ENCODE data around the gene ZG16B. TPM values are rescaled to one million over a fixed set of nuclear protein-coding genes. Genes with fewer than 3 reads are reported as not detected.

ZG16B gene
- total RNA-seq, 1 experiment from 2014 or later, result 6.9 TPM

DNA sequence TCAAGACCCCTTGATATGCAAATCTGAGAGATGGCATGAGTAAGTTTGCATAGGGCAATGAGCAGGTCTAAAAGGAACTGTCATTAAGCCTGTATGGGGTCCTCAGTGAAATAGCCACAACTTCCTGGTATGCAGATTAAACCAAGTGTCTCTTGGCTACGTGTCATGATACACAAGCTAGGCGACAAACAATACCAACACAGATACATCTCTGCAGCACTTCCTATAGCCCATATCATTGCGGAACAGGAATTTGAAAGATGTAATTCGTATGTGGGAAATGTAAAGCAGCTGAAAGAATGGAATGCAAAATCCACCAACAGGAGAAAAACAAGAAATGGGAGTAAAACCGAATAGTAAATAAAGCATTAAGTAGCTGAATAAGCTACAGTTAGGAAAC, 15.0 kb downstream of the ZG16B start:
- no peaks in the 10 kb centered on the region for H3K36me3 Mint-ChIP-seq (ENCODE audit: insufficient read depth, unreplicated experiment)
- intact Hi-C loops (cut with micrococcal nuclease), result no loop called here
- CTCF ChIA-PET, result interaction anchor here (0.5 to 1.1 kb wide), 3 partner anchors 22 to 55 kb away, joined by 3 to 9 read pairs (median 7); no protein-coding TSS in a partner anchor

GRCh38 chr16:2846511-2847310, 16.6 kb downstream of the ZG16B start:
- Mint-ChIP-seq H3K27me3 (ENCODE audit: insufficient read depth, unreplicated experiment) (peaks cover 13% of the 10 kb centered on the region), H3K27ac (ENCODE audit: low read depth, unreplicated experiment) (peak overlapping the region; percentile 80), H3K4me1 (ENCODE audit: insufficient read depth, unreplicated experiment) (peaks cover 11% of the 10 kb centered on the region), H3K9me3 (ENCODE audit: unreplicated experiment) (no peaks in the 10 kb centered on the region), H3K36me3 (ENCODE audit: insufficient read depth, unreplicated experiment) (no peaks in the 10 kb centered on the region), H3K4me3 (ENCODE audit: unreplicated experiment) (peak overlapping the region; percentile 13)
- POLR2A ChIA-PET, result interaction anchor here (0.8 to 0.9 kb wide), 2 partner anchors 22 to 48 kb away, joined by 3 read pairs; partner anchors contain the start of gene PRSS41
- peak; percentile 75 for DNase-seq (ENCODE audit: unreplicated experiment)
- TF ChIP-seq, protein P1, sequence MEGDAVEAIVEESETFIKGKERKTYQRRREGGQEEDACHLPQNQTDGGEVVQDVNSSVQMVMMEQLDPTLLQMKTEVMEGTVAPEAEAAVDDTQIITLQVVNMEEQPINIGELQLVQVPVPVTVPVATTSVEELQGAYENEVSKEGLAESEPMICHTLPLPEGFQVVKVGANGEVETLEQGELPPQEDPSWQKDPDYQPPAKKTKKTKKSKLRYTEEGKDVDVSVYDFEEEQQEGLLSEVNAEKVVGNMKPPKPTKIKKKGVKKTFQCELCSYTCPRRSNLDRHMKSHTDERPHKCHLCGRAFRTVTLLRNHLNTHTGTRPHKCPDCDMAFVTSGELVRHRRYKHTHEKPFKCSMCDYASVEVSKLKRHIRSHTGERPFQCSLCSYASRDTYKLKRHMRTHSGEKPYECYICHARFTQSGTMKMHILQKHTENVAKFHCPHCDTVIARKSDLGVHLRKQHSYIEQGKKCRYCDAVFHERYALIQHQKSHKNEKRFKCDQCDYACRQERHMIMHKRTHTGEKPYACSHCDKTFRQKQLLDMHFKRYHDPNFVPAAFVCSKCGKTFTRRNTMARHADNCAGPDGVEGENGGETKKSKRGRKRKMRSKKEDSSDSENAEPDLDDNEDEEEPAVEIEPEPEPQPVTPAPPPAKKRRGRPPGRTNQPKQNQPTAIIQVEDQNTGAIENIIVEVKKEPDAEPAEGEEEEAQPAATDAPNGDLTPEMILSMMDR (IDR thresholded peaks at IDR 0.05; ENCODE audit: unreplicated experiment), result no peak
- BruUV-seq (replicated peaks), result no TSS peak
- intact Hi-C loops (cut with micrococcal nuclease), result no loop called here
- CTCF ChIA-PET, result interaction anchor here (0.7 kb wide), 1 partner anchor 831 kb away, joined by 3 read pairs; no protein-coding TSS in a partner anchor

More for the DNA sequence above, 15.0 kb downstream of the ZG16B start:
- H3K27ac Mint-ChIP-seq (ENCODE audit: low read depth, unreplicated experiment), result no peak overlapping the region
- H3K4me3 Mint-ChIP-seq (ENCODE audit: unreplicated experiment), result no peak overlapping the region
- H3K4me1 Mint-ChIP-seq (ENCODE audit: insufficient read depth, unreplicated experiment), result peaks cover 11% of the 10 kb centered on the region
- no peak for DNase-seq (ENCODE audit: unreplicated experiment)
- peaks cover 13% of the 10 kb centered on the region for H3K27me3 Mint-ChIP-seq (ENCODE audit: insufficient read depth, unreplicated experiment)
- POLR2A ChIA-PET, result interaction anchor here (0.8 to 1.5 kb wide), 3 partner anchors 9 to 68 kb away, joined by 3 to 6 read pairs (median 4); no protein-coding TSS in a partner anchor
- TF ChIP-seq, protein P1 (IDR thresholded peaks at IDR 0.05; ENCODE audit: unreplicated experiment), result no peak
- no TSS peak for BruUV-seq (replicated peaks)
- H3K9me3 Mint-ChIP-seq (ENCODE audit: unreplicated experiment), result no peaks in the 10 kb centered on the region

- CTCF ChIA-PET, result no interaction called here
- Mint-ChIP-seq H3K9me3 (ENCODE audit: unreplicated experiment) (peaks cover 3% of the 10 kb centered on the region), H3K27me3 (ENCODE audit: insufficient read depth, unreplicated experiment) (peaks cover 13% of the 10 kb centered on the region), H3K27ac (ENCODE audit: low read depth, unreplicated experiment) (no peak overlapping the region), H3K4me1 (ENCODE audit: insufficient read depth, unreplicated experiment) (peaks cover 11% of the 10 kb centered on the region), H3K4me3 (ENCODE audit: unreplicated experiment) (no peak overlapping the region), H3K36me3 (ENCODE audit: insufficient read depth, unreplicated experiment) (no peaks in the 10 kb centered on the region)
- no TSS peak for BruUV-seq (replicated peaks)
- TF ChIP-seq, protein P1 (IDR thresholded peaks at IDR 0.05; ENCODE audit: unreplicated experiment), result no peak
- intact Hi-C loops (cut with micrococcal nuclease), result no loop called here
- no peak for DNase-seq (ENCODE audit: unreplicated experiment)
- POLR2A ChIA-PET, result interaction anchor here (0.6 kb wide), 1 partner anchor 98 kb away, joined by 3 read pairs; no protein-coding TSS in a partner anchor
Measured at GRCh38 chr16:2848933-2849725, 19.0 kb downstream of the ZG16B start.
